Activated naive CD4-positive, alpha-beta T cell treated with Interleukin-2 at 50 U/mL for 16 hours (primary cell): Measurements from ENCODE around the gene CAND1.
"Not testable (repeated sequence)": the region's sequence is repeated elsewhere in the genome, so short reads cannot be mapped to it uniquely, and the experiment has no call there.

Source experiments
- DNase-seq: peaks from one replicate; pipeline ENCODE4 v3.0.0-alpha.2; 2020

The CAND1 gene

DNA sequence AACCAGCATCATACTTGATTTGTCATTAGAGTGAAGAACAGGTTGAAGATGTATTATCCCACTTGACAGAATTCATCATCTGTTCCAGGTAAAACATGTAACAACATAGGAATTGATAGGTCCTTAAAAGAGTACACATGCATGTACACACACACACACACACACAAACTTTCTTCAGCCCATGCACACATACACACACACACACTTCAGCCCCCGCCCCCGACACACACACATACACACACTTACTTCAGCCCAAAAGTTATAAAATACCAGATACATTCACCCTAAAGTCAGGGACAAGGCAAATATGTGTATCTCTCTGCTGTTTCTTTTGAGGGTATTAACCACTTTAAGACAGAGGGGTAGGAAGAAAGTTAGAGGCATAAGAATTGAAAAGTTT is 15.4 kb downstream of the CAND1 start:
- no peak for DNase-seq

DNA sequence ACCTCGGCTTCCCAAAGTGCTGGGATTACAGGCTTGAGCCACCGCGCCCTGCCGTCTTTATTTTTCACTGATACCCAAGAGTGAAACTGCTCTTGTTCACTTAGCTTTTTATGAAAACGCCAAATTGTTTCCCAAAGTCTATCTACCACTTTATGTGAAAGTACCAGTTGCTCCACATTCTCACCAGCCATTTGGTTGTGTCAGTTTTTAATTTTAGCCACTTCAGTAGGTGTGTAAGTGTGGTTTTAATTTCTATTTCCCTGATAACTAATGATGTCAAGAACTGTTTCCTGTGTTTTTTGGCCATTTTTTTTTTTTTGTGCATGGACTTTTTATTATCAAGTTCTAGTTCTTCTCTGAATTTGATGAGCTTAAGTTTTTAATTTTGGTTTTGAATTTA is 17.1 kb downstream of the CAND1 start:
- no peak for DNase-seq

DNA sequence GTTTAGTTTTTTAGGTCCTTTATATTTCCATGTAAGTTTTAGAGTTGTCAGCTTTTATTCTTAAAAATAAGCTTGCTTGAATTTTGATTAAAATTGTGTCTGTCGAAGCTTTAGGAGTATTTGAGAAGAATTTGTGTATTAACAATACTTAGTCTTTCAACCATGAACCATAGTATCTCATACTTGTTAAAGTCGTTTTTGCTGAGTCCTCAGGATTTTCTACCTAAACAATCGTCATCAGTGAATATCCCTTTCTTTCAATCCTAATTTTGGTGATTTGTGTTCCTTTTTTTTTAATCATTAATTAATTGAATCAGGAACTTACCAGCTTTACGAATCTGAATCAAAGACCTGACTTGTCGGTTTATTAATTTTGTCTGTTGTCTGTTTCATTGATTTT is 18.2 kb downstream of the CAND1 start:
- DNase-seq: no peak

DNA sequence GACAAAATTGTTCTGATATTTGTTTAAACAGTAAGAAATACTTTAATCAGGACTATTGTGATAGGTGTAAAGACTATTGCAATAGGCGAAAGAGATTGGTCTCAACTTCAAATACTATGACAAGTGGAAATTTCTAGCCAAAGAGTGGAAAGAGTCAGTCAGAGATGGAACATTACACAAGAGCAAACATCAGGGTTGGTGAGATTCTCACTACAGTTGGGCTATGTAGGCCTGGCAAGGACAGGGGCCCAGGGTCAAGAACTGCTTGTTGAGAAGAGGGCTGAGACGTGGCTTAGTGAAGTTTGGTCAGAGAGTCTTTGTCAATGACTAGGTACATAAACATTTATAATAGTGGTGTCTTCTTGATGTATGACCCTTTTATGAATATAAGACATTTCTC is 19.4 kb downstream of the CAND1 start:
- DNase-seq: no peak

DNA sequence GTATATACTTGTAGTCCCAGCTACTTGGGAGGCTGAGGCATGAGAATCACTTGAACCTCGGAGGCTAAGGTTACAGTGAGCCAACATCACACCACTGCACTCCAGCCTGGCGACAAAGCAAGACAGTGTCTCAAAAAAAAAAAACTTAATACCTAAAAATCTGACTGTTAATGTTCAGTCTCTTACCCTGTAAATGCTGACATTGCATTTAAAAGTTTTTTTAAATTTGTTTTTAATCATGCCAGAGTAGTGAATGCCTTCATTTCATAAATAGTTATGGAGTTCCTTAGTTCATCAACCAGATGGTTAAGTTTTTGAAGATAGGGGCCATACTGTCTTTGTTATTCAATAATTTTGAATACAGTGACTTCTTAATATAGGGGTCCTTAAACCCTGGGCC is 21.2 kb downstream of the CAND1 start:
- no peak for DNase-seq

DNA sequence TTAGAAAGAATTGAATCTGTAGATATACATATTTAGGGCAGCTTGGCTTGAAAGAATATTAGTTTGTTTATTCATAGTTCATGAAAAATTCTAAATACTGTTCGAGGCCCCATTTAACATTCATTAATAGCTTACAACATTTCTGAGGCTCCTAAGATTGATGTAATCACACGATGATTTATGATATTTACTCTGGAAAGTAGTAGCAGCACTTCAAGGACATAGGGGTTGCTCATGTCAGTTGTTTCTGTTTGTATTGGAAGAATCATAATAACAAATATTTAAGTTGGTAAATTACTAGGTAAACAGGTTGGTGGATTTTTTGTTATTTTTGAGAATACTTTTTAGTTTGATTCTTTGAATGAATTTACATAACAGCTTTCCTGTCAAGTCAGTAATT is 30.4 kb downstream of the CAND1 start:
- no peak for DNase-seq

DNA sequence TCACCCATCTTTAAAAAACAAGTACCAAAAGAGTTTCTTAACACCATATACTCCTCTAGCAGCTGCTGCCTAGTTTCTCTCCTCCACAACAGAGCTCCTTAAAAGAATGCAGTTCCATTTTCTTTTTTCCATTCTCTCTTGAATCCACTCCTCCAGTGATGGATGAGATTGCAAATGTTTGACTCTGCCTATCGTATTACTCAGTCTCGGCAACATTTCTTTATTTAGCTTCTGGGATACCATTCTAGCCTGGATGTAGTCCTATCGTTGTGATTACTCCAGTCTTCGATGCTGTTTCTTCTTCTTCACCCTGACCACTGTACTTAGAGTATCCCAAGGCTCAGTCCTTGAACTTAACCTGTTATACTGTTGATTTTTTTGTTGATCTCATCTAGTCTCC is 30.8 kb downstream of the CAND1 start:
- no peak for DNase-seq

DNA sequence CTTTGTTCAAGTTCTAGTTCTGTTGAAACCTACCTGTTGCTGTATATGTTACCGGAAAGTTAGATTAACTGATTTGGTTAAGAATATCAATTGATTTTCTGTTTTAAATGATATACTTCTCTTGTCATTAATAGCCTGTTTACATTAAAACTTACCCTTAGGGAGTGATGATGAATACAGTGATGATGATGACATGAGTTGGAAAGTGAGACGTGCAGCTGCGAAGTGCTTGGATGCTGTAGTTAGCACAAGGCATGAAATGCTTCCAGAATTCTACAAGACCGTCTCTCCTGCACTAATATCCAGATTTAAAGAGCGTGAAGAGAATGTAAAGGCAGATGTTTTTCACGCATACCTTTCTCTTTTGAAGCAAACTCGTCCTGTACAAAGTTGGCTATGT is 33.0 kb downstream of the CAND1 start:
- no peak for DNase-seq

DNA sequence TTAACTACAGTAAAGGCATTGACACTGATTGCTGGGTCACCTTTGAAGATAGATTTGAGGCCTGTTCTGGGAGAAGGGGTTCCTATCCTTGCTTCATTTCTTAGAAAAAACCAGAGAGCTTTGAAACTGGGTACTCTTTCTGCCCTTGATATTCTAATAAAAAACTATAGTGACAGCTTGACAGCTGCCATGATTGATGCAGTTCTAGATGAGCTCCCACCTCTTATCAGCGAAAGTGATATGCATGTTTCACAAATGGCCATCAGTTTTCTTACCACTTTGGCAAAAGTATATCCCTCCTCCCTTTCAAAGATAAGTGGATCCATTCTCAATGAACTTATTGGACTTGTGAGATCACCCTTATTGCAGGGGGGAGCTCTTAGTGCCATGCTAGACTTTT is 36.4 kb downstream of the CAND1 start:
- no peak for DNase-seq

DNA sequence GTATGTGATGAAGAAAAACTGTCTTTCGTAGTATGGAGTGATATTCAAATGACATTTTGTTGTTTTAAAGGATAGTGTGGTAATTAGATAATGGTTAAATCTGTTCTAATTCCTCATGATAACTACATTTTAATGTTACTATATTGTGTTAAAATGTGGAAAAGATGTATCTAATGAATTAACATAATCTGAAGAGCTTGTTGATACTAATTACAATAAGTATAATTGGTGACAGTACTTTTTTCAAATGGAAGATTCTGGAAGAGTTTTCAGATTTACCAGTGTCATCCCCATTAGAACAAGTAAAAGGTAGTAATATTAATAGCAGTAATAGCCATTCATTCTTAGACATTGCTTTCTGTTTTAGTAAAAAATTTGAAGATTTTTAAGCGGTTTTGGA is 37.6 kb downstream of the CAND1 start:
- DNase-seq: no peak

DNA sequence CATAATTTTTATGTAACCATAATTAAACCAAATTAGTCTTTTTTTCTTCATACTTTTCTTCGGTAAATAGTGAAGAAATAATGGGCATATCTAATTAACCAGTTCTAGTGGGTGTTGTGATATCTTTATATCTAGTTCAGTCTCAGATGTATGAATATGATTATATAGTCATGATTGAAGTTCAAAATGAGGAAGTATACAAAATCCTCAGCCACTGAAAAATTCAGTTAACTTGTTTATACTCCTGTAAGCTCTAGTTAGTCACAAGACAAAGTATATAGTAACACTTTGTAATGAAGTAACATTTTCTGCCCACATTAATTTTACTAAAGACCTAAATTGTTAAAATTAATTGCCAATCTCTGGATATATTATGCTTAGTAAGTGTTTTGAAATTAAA is 46.5 kb downstream of the CAND1 start:
- no peak for DNase-seq

DNA sequence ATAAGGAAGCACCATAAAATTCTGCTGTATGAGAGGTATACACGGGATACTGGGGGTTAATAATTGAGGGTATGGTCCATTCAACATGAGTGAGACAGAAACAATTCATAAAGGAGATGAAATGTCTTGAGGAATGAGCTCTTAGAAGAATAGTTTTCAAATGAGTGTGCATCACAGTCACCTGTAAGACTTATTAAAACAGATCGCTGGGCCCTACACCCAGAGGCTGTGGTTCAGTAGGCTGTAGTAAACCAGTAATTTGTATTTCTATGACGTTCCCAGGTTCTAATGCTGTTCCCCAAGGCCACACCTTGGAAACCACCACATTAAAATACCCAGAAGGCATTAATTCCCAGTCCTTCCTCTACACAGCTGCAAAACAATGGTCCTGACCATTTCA is 49.6 kb downstream of the CAND1 start:
- no peak for DNase-seq

DNA sequence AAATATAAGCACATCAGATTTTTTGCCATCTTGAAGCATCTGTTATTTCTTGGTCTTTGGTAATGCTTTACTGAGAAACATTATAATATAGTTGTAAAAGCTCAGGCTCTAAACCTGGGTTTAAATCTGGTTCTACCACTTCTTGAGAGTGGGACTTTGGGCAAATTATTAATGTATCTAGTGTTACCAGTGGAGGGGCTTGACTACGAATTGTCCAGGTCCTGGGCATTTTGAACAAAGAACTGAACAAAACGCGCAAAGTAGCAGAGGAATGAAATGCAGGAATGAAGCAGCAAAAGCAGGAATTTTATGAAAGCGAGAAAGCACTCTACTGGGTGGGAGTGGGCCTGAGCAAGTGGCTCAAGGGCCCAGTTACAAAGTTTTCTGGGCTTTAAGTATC is 50.8 kb downstream of the CAND1 start:
- no peak for DNase-seq

DNA sequence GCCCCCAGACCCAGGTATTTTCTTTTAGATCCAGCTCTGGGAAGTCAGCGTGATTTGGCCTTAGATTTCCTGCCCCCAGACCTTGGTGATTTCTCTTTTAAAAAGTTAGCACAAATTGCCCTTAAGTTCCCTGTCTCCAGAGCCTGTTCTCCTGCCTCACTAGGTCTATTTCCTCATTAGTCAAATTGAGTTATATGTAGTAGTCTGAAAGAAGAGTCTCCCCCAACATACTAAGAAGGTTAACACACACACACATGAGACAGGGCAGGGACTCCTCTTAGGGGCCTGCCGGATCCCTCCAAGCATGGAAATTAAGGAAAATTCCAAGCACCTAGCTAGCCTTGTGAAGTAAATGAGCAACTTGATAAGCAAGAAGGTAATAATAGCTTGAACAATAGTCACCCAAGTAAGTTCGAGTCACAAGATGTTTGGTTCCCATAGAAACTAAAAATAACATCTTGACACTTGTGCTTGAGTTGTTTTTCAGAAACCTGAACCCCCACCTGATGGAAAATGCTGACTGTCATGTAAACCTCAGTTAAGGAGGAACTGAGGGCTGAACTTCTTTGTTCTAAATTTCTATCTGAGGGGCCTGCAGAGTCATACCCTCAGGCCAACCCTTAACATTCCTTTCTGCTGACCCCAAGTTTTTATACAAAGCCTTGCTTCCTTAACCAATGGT is 51.6 kb downstream of the CAND1 start:
- no peak for DNase-seq

DNA sequence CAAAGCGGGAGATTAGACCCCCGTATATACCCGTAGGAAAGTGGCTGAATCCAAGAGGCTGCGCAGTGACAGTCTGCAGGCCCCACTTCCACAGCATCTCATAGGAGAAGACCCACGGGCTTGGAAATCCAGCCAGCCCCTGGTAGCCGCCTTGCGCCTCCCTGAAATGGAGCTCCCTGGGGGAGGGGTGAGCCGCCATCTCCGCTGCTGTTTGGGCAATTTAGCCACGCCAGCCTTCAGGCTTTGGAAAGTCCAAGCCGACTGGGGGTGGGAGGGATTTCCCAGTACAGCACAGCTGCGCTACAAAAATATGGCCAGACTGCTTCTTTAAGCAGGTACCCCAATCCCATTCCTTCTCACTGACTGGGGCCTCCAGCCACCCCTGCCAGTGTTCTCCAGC is 53.4 kb downstream of the CAND1 start:
- DNase-seq: no peak

DNA sequence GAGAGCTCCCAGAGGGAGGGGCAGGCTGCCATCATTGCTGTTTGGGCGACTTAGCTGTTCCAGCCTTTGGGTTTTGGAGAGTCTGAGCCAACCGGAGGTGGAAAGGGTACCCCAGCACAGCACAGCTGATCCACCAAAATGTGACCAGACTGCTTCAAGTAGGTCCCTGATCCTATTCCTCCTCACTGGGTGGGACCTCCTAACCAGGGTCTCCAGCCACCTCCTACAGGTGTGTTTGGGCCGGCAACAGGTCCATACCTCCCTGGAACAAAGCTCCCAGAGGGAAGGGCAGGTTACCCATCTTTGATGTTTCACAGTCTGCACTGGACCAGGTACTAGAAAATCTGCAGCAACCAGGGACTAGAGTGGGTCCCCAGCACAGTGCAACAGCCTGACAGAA is 53.8 kb downstream of the CAND1 start:
- DNase-seq: no peak

DNA sequence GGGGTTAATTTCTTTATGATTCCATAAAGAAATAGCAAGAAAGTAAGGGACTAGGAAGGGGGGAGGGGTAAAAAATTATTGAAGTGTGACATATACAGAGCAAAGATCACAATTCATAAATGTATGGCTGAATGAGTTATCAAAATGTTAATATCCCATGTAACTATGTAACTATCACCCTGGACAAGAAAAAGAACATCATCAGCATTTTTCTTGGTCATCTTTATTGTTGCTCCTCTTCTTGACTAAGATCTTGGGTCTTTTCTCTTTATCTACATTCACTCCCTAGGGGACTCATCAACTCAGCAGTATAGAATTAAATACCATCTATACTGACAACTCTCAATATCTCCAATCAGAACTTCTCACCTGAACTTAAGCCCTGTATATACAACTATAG is 57.5 kb downstream of the CAND1 start:
- no peak for DNase-seq

DNA sequence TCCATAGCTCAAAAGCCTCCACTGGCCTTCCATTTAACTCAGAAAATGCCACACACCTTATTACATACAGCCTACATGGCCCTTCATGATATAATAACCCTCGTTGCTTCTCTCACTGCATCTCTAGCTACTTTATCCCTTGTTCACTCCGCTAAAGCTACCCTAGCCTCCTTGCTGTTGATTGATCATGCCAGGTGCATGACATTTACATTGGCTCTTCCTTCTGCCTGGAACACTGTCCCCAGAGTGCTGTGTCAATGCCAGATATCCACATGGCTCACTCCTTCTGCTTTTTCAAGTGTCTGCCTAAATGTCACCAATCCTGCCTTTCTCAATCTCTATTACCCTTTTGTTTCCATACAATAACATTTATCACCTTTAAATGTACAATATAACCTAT is 58.3 kb downstream of the CAND1 start:
- DNase-seq: no peak

DNA sequence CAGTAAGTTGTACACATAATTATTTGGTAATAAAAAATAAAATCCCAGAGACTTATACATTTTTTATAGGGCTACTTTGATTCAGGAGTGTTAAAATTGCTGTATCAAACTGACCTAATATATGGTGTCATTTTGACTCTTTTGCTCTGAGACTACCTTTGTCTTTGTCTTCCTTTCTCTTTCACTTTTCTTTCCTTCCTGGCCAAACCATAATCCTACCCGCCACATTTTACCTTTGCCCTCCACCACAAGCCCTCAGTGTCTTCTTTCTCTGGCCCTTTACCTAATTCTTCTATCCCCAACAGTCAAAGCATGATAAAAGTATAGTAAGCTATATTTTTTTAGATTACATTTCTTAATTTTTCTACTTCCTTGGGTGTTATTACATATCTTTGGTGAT is 62.0 kb downstream of the CAND1 start:
- DNase-seq: no peak

DNA sequence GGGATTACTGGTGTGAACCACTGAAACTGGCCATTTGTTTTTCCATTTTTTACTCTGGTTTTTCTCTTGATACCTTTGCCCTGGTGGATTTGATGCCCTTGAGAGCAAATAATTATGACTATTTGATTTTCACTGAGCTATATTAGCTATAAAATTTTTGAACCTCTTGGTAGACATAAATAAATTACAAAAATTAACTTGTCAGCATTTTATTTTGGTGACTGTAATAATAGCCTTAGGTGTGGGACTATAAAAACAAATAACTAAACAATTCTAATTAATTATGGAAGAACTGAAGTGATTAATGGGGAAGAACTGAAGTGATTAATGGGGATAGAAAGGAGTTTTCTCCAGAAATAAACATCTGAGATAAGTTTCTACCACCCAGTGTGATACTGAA is 62.7 kb downstream of the CAND1 start:
- no peak for DNase-seq

DNA sequence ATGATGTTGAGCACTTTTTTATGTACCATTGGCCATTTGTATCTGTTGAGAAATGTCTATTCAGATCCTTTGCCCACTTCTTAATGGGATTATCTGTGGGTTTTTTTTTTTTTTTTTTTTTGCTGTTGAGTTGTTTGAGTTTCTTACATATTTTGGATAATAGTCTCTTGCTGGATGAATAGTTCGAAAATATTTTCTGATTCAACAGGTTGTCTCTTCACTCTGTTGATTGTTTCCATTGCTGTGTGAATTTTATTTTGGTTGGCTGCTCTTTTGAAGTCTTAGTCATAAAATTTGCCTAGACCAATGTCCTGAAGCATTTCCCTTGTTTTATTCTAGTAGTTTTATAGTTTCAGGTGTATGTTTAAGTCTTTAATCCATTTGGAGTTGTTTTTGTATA is 64.5 kb downstream of the CAND1 start:
- no peak for DNase-seq

DNA sequence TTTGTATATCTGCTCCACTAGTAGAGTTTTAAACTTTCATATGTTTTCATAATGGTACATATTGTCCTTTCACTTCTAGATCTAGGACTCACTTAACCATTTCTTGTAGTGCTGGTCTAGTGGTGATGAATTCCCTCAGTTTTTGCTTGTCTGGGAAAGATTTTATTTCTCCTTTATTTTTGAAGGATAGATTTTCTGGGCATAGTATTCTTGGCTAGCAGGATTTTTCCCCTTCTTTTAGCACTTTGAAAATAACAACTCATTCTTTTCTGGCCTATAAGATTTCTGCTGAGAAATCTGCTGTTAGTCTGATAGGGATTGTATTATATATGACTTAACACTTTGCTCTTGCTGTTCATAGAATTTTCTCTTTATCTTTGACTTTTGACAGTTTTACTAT is 69.3 kb downstream of the CAND1 start:
- no peak for DNase-seq

DNA sequence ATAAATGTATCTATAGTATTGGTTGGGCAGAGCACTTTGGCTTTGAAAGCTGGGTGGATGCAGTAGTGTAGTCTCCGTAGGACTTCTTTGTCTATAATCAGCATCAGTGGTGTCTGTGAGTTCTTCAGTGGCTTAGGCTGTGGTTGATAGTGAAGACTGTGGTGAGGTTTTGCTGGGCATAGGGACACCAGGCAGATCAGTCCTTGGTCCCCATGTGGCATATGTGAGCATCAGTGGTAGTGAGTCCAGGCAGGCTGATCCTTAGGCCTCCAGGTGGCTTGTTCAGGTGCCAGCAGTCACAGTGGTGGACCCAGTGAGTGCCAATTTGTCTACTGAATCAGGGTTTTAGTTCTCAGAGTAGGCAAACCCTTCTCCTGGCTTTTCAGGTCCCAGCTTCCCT is 70.4 kb downstream of the CAND1 start:
- no peak for DNase-seq

DNA sequence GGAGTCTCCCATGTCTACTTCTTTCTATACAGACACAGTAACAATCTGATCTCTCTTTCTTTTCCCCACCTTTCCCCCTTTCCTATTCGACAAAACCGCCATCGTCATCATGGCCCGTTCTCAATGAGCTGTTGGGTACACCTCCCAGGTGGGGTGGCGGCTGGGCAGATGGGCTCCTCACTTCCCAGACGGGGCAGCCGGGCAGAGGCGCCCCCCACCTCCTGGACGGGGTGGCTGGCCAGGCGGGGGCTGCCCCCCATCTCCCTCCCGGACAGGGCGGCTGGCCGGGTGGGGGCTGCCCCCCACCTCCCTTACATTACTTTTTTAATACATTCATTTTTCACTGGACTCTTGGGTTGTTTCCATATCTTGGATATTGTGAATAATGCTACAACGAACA is 71.9 kb downstream of the CAND1 start:
- not testable (repeated sequence) for DNase-seq

DNA sequence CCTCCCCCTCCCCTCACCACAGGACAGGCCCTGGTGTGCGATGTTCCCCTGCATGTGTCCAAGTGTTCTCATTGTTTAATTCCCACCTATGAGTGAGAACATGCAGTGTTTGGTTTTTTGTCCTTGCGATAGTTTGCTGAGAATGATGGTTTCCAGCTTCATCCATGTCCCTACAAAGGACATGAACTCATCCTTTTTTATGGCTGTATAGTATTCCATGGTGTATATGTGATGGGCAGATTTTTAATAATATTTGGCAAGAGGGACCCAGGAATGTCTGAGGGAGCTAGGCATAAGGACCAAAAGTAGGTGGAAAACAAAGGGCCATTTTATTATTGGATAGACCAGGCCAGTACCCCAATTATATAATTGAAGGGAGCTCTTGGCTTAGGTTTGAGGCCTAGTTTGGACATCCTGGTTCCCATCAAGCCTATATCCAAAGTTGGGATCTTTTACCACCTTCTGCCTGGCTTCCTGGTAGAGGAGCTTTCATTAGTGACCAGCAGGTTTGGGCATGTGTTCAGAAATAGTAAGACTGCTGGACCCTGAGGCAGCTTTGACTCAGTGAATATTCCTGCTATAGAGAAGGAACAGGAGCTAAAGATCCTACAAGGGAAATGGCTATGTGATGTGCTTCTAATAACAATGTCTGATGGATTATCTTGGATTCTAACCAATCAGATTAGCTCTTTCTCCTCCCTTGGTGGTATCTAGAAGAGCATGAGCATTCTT is 76.0 kb downstream of the CAND1 start:
- DNase-seq: no peak
